ENCODE results near the gene CAD. TPM values are rescaled to one million over a fixed set of nuclear protein-coding genes. Genes with fewer than 3 reads are reported as not detected.
A peak's percentile ranks its signal among the peaks of the same experiment; 100 is the strongest.

Gene CAD
- total and polyA plus RNA-seq, 5 experiments from 2014 or later: 18.0 to 59.7 (median 31.9) TPM

DNA sequence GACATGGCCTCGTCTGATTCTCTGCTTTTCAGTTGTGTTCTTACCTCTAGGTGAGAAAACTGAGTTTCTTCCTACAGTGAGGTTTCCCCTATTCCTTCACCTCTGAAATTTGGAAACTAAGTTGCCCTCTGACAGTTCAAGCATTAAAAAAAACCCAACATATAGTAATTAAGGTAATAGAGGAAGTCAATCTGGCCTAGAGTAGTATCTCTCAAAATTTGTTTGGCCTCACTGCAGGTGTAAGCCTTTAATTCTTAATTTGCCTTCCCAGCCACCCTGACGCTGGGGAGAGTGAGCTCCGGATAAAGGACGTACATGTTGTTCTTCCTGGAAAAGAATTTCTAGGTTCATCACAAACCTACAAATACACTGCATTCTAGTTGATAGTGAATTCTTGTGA is 1.4 kb downstream of the CAD start:
- H3K27ac Mint-ChIP-seq: peak overlapping the region in 8 of 10 donors; percentile 1 to 98 (median 82)
- no peaks in the 10 kb centered on the region for H3K27me3 Mint-ChIP-seq
- ATAC-seq (no peak), DNase-seq (no peak)
- POLR2A ChIA-PET: interaction anchor here (0.9 kb wide), 1 partner anchor 125 kb away, joined by 3 read pairs; no protein-coding TSS in a partner anchor
- H3K9me3 Mint-ChIP-seq: no peaks in the 10 kb centered on the region
- peak overlapping the region; percentile 30 to 99 (median 96) for H3K4me3 Mint-ChIP-seq
- H3K4me1 Mint-ChIP-seq: peaks cover 19 to 42% (median 34%) of the 10 kb centered on the region in 4 donors
- peaks cover 0 to 46% (median 14%) of the 10 kb centered on the region in 3 donors for H3K36me3 Mint-ChIP-seq

DNA sequence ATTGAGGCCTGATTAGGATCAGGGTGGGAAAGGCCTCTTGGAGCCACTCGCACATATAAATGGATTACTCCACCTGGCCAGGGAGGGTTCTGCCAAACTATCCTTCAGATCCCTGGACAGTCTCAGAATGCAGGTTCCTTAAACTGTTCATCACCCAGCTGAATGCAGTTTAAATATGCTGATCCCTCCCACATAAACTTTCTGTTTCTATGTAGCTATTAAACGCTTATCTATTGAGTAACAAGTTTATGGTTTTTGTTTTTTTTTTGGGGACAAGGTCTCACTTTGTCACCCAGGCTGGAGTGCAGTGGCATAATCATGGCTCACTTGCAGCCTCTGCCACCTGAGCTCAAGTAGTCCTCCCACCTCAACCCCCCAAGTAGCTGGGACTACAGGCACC is 1.9 kb downstream of the CAD start:
- H3K4me1 Mint-ChIP-seq: peaks cover 18 to 39% (median 33%) of the 10 kb centered on the region in 4 donors
- H3K4me3 Mint-ChIP-seq: peak overlapping the region in 4 of 10 donors; percentile 30 to 99 (median 94)
- POLR2A ChIA-PET: no interaction called here
- H3K27ac Mint-ChIP-seq: peak overlapping the region in 5 of 10 donors; percentile 1 to 91 (median 52)
- peaks cover 0 to 48% (median 13%) of the 10 kb centered on the region in 3 donors for H3K36me3 Mint-ChIP-seq
- ATAC-seq: no peak
- no peaks in the 10 kb centered on the region for H3K9me3 Mint-ChIP-seq
- no peaks in the 10 kb centered on the region for H3K27me3 Mint-ChIP-seq
- DNase-seq: no peak

DNA sequence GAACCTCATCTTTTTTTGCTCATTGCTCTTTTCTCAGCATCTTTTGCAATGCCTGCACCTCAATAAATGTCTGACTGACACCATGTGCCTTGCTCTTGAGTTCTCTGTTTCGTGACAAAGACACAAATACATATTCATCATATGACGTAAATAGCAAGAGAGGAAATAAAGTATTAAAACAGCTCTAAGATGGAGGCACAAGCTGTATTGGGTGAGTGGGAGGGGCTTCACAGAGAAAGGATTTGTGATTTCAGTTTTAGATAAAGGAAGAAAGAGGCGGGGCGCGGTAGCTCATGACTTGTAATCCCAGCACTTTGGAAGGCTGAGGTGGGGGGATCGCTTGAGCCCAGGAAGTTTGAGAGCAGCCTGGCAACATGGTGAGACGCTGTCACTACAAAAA is 2.9 kb downstream of the CAD start:
- Mint-ChIP-seq H3K27ac (no peak overlapping the region), H3K4me3 (peak overlapping the region in 1 of 10 donors; percentile 32), H3K27me3 (no peaks in the 10 kb centered on the region), H3K9me3 (no peaks in the 10 kb centered on the region), H3K36me3 (peaks cover 0 to 58% (median 21%) of the 10 kb centered on the region in 3 donors), H3K4me1 (peaks cover 18 to 39% (median 33%) of the 10 kb centered on the region in 4 donors)
- POLR2A ChIA-PET: no interaction called here
- no peak for ATAC-seq
- DNase-seq: no peak

DNA sequence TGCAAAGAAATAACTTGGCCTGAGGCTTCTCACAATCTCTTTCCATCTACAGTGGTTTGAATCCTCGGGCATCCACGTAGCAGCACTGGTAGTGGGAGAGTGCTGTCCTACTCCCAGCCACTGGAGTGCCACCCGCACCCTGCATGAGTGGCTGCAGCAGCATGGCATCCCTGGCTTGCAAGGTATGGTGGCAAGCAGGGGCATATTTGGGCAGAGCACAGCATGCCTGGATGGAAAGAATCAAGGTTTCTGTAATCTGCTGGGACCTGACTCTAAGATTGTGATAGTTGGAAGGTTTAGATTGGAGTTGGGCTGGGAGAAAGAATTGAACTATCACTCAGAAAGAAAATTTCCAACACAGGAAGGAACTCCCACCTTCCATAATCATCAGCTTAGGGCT is 4.0 kb downstream of the CAD start:
- Mint-ChIP-seq H3K27ac (peak overlapping the region in 1 of 10 donors; percentile 3), H3K36me3 (peaks cover 0 to 61% (median 21%) of the 10 kb centered on the region in 3 donors), H3K27me3 (no peaks in the 10 kb centered on the region), H3K4me3 (peak overlapping the region in 1 of 10 donors; percentile 41), H3K9me3 (no peaks in the 10 kb centered on the region), H3K4me1 (peaks cover 18 to 33% (median 31%) of the 10 kb centered on the region in 4 donors)
- ATAC-seq (no peak), DNase-seq (no peak)
- POLR2A ChIA-PET: interaction anchor here (0.7 kb wide), 1 partner anchor 8 kb away, joined by 6 read pairs; no protein-coding TSS in a partner anchor

DNA sequence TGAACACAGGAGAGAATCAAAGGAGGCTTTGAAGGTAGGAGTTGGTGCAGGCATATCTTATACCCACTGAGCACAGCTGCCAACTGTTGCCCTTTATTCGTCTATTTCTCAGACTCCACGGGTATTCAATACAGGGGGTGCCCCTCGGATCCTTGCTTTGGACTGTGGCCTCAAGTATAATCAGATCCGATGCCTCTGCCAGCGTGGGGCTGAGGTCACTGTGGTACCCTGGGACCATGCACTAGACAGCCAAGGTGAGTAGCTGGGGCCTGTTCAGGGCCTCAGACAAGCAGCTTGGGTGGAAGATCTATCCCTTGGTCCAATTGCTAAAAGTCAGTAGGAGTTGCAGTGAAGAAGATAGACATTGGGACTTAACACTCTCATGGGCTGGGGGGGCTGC is 5.2 kb downstream of the CAD start:
- H3K36me3 Mint-ChIP-seq: peaks cover 0 to 67% (median 22%) of the 10 kb centered on the region in 3 donors
- H3K4me1 Mint-ChIP-seq: peaks cover 12 to 23% (median 20%) of the 10 kb centered on the region in 4 donors
- POLR2A ChIA-PET: no interaction called here
- ATAC-seq: no peak
- no peak overlapping the region for H3K4me3 Mint-ChIP-seq
- H3K27ac Mint-ChIP-seq: peak overlapping the region in 1 of 10 donors; percentile 59
- no peak for DNase-seq
- no peaks in the 10 kb centered on the region for H3K9me3 Mint-ChIP-seq
- H3K27me3 Mint-ChIP-seq: no peaks in the 10 kb centered on the region

DNA sequence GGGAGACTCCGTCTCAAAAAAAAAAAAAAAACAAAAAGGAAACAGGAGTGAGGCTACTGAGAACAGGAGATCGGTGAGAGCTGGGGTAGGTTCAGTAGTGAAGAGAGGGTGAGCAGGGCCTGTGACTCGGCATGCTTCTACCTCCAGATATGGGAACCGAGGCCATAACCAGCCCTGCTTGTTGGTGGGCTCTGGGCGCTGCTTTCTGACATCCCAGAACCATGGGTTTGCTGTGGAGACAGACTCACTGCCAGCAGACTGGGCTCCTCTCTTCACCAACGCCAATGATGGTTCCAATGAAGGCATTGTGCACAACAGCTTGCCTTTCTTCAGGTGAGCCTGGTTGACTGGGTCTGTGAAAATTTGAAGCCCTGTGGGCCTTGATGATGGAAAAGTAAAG is 6.2 kb downstream of the CAD start:
- no peaks in the 10 kb centered on the region for H3K9me3 Mint-ChIP-seq
- H3K4me1 Mint-ChIP-seq: peaks cover 3 to 14% (median 10%) of the 10 kb centered on the region in 4 donors
- no peaks in the 10 kb centered on the region for H3K27me3 Mint-ChIP-seq
- no peak overlapping the region for H3K4me3 Mint-ChIP-seq
- POLR2A ChIA-PET: no interaction called here
- H3K36me3 Mint-ChIP-seq: peaks cover 0 to 77% (median 31%) of the 10 kb centered on the region in 3 donors
- peak in 1 of 10 donors; percentile 46 for DNase-seq
- no peak for ATAC-seq
- peak overlapping the region in 1 of 10 donors; percentile 24 for H3K27ac Mint-ChIP-seq

DNA sequence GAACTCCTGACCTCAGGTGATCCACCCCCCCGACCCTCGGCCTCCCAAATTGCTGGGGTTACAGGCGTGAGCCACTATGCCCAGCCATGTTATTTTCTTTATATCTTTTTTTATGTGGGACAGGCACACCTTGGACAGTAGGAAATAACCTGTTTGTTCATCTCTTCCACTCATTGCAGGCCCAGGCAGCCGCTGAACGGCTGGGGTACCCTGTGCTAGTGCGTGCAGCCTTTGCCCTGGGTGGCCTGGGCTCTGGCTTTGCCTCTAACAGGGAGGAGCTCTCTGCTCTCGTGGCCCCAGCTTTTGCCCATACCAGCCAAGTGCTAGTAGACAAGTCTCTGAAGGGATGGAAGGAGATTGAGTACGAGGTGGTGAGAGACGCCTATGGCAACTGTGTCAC is 8.4 kb downstream of the CAD start:
- Mint-ChIP-seq H3K27ac (no peak overlapping the region), H3K9me3 (no peaks in the 10 kb centered on the region), H3K4me3 (no peak overlapping the region), H3K36me3 (peaks cover 0 to 87% (median 33%) of the 10 kb centered on the region in 3 donors), H3K4me1 (peaks cover 0 to 4% (median 0%) of the 10 kb centered on the region in 4 donors), H3K27me3 (no peaks in the 10 kb centered on the region)
- ATAC-seq: no peak
- DNase-seq: peak in 1 of 10 donors; percentile 51
- POLR2A ChIA-PET: no interaction called here

DNA sequence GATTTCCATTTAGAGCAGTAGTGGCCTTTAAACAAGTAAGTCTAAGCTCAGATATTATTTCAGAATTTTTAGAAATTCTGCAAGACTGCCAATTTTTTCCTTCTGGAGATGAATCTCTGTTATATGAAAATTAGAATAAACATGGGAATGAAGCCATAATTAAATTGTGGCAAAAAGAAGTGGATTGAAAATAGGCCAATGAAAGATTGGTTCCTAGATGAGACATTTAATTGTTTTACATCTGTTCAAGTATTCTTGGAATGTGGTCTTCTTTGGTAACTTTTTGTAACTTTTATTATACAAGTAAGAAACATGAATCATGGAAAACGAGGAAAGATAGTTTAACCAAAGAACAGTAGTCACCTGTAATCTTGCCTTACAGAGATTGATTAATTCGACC is 10.3 kb downstream of the CAD start:
- POLR2A ChIA-PET: no interaction called here
- DNase-seq (no peak), ATAC-seq (no peak)
- Mint-ChIP-seq H3K27ac (no peak overlapping the region), H3K4me3 (no peak overlapping the region), H3K9me3 (no peaks in the 10 kb centered on the region), H3K36me3 (peaks cover 0 to 91% (median 36%) of the 10 kb centered on the region in 3 donors), H3K4me1 (peaks cover 0 to 2% (median under 1%) of the 10 kb centered on the region in 4 donors), H3K27me3 (no peaks in the 10 kb centered on the region)

DNA sequence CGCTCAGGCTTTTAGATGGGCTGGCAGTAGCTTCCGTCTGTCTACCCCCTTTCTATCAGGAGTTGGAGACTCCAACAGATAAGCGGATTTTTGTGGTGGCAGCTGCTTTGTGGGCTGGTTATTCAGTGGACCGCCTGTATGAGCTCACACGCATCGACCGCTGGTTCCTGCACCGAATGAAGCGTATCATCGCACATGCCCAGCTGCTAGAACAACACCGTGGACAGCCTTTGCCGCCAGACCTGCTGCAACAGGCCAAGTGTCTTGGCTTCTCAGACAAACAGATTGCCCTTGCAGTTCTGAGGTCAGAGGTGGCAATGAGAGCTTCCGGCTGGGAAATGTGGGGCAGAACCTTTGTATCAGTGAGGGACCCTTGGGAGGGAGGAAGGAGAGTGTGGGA is 14.8 kb downstream of the CAD start:
- DNase-seq (peak in 1 of 10 donors; percentile 10), ATAC-seq (no peak)
- H3K27ac Mint-ChIP-seq: no peak overlapping the region
- H3K36me3 Mint-ChIP-seq: peaks cover 0 to 96% (median 38%) of the 10 kb centered on the region in 3 donors
- no peaks in the 10 kb centered on the region for H3K9me3 Mint-ChIP-seq
- POLR2A ChIA-PET: interaction anchor here (1.1 to 1.6 kb wide), 2 partner anchors 8 to 10 kb away, joined by 3 to 4 read pairs; no protein-coding TSS in a partner anchor
- H3K27me3 Mint-ChIP-seq: no peaks in the 10 kb centered on the region
- H3K4me1 Mint-ChIP-seq: peaks cover 0 to 4% (median 1%) of the 10 kb centered on the region in 4 donors
- no peak overlapping the region for H3K4me3 Mint-ChIP-seq

DNA sequence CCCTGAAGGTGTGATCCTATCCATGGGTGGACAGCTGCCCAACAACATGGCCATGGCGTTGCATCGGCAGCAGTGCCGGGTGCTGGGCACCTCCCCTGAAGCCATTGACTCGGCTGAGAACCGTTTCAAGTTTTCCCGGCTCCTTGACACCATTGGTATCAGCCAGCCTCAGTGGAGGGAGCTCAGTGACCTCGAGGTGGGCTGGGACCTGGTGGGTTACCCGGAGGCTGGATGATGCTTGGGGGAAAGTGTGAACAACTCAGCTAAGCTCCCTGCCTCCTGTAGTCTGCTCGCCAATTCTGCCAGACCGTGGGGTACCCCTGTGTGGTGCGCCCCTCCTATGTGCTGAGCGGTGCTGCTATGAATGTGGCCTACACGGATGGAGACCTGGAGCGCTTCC is 16.2 kb downstream of the CAD start:
- no peak overlapping the region for H3K4me3 Mint-ChIP-seq
- no peak overlapping the region for H3K27ac Mint-ChIP-seq
- no peaks in the 10 kb centered on the region for H3K9me3 Mint-ChIP-seq
- H3K27me3 Mint-ChIP-seq: no peaks in the 10 kb centered on the region
- H3K4me1 Mint-ChIP-seq: peaks cover 0 to 4% (median 1%) of the 10 kb centered on the region in 4 donors
- POLR2A ChIA-PET: no interaction called here
- DNase-seq: peak in 1 of 10 donors; percentile 32
- no peak for ATAC-seq
- peaks cover 0 to 96% (median 31%) of the 10 kb centered on the region in 3 donors for H3K36me3 Mint-ChIP-seq

DNA sequence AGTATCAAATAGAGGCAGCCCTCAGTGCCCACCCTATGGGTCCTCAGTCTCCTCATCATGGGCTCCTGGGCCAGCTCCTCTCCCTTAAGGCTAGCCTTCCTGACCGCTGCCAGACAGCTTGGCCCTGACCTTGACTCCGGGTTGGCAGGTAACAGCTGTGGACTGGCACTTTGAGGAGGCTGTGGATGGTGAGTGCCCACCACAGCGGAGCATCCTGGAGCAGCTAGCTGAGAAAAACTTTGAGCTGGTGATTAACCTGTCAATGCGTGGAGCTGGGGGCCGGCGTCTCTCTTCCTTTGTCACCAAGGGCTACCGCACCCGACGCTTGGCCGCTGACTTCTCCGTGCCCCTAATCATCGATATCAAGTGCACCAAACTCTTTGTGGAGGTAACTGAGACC is 19.0 kb downstream of the CAD start:
- H3K36me3 Mint-ChIP-seq: peaks cover 0 to 97% (median 31%) of the 10 kb centered on the region in 3 donors
- no peak for DNase-seq
- ATAC-seq: no peak
- H3K4me3 Mint-ChIP-seq: no peak overlapping the region
- no peaks in the 10 kb centered on the region for H3K27me3 Mint-ChIP-seq
- H3K9me3 Mint-ChIP-seq: no peaks in the 10 kb centered on the region
- POLR2A ChIA-PET: interaction anchor here (0.6 kb wide), 1 partner anchor 691 kb away, joined by 4 read pairs; no protein-coding TSS in a partner anchor
- H3K27ac Mint-ChIP-seq: peak overlapping the region in 1 of 10 donors; percentile 29
- peaks cover 0 to 4% (median 1%) of the 10 kb centered on the region in 4 donors for H3K4me1 Mint-ChIP-seq

DNA sequence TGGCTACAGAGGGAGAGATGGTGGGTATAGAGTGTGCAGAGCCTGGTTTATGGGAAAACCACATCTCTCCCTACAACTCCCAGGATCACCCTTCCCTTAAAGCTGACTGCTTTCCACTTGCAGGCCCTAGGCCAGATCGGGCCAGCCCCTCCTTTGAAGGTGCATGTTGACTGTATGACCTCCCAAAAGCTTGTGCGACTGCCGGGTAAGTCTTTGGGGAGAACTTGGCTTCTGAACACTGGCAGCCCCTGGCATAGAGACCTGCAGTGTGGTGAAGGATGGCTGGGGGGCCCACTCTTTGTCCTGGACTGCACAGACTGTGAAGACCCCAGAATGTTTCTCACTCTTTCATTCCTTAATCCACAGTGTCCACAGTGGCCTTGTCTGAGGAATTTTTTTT is 19.5 kb downstream of the CAD start:
- DNase-seq (peak in 1 of 10 donors; percentile 54), ATAC-seq (no peak)
- H3K9me3 Mint-ChIP-seq: no peaks in the 10 kb centered on the region
- H3K4me1 Mint-ChIP-seq: peaks cover 0 to 4% (median 2%) of the 10 kb centered on the region in 4 donors
- POLR2A ChIA-PET: interaction anchor here (0.6 to 1.2 kb wide), 3 partner anchors 8 to 692 kb away, joined by 3 to 5 read pairs (median 4); partner anchors contain the start of gene CAD
- H3K27me3 Mint-ChIP-seq: no peaks in the 10 kb centered on the region
- H3K27ac Mint-ChIP-seq: peak overlapping the region in 2 of 10 donors; percentile 29 to 32
- H3K4me3 Mint-ChIP-seq: no peak overlapping the region
- H3K36me3 Mint-ChIP-seq: peaks cover 0 to 97% (median 29%) of the 10 kb centered on the region in 3 donors

DNA sequence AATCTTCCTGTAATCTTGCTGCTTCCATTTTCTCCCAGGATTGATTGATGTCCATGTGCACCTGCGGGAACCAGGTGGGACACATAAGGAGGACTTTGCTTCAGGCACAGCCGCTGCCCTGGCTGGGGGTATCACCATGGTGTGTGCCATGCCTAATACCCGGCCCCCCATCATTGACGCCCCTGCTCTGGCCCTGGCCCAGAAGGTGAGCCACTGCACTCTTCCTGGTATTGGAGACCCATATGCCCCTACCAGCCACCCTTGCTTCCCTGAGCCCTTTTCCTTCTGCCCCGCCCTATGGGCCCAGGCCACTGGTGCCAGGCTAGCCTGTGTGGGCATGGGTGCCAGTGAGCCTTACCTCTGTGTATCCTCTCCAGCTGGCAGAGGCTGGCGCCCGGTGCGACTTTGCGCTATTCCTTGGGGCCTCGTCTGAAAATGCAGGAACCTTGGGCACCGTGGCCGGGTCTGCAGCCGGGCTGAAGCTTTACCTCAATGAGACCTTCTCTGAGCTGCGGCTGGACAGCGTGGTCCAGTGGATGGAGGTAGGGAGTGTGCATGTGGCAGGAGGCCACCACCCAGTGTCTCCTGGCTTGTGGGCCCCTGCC is 20.3 kb downstream of the CAD start:
- DNase-seq (peak in 1 of 10 donors; percentile 40), ATAC-seq (no peak)
- Mint-ChIP-seq H3K9me3 (no peaks in the 10 kb centered on the region), H3K36me3 (peaks cover 0 to 95% (median 28%) of the 10 kb centered on the region in 3 donors), H3K27ac (peak overlapping the region in 1 of 10 donors; percentile 75), H3K27me3 (no peaks in the 10 kb centered on the region), H3K4me1 (peaks cover 4 to 11% (median 7%) of the 10 kb centered on the region in 4 donors), H3K4me3 (no peak overlapping the region)
- POLR2A ChIA-PET: interaction anchor here (1.0 to 1.2 kb wide), 2 partner anchors 13 to 20 kb away, joined by 3 read pairs; partner anchors contain the start of gene CAD
